GM19351 (cell line): ENCODE data around the gene MMP23B.
A peak's percentile ranks its signal among the peaks of the same experiment; 100 is the strongest.

Experiments
- ATAC-seq: cut with Tn5 transposase; IDR thresholded peaks from one replicate; pipeline ENCODE4 v1.9.1; 2021; ENCODE audit warnings: mild to moderate bottlenecking, moderate library complexity; ENCODE audit not compliant: unreplicated experiment

MMP23B gene

DNA sequence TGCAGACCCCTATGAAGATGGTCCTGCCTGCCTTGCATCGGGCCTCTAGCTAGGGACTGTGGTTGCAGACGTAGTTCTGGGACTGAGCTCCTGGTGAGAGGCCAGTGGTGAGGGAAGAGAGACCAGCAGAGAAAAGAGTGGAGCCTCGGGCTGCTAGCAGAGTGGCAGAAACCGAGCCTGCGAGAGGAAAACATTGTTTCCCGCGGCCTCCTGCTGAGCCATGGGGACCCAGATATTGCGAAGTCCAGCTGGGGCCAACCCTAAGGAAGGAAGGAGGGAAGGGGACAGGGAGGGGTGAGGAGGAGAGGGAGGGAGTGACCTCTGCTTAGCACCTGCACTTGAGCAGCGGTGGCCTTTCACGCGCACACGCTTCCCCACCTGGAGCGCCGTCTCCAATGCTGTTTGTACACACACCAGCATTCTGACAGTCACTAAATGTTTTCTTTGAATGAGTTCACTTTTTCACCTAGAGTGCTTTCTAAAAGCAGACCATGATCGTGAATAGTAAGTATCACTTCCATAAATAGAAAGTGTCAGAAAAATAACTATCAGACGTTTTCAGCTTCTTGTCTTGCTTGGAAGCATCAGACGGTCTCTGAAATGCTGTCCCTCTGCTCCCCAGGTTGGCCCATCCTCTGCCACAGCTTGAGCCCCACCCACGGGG is 29.5 kb upstream of the MMP23B start:
- no peak for ATAC-seq

GRCh38 chr1:1602968-1603506 is 28.9 kb upstream of the MMP23B start:
- no peak for ATAC-seq

DNA sequence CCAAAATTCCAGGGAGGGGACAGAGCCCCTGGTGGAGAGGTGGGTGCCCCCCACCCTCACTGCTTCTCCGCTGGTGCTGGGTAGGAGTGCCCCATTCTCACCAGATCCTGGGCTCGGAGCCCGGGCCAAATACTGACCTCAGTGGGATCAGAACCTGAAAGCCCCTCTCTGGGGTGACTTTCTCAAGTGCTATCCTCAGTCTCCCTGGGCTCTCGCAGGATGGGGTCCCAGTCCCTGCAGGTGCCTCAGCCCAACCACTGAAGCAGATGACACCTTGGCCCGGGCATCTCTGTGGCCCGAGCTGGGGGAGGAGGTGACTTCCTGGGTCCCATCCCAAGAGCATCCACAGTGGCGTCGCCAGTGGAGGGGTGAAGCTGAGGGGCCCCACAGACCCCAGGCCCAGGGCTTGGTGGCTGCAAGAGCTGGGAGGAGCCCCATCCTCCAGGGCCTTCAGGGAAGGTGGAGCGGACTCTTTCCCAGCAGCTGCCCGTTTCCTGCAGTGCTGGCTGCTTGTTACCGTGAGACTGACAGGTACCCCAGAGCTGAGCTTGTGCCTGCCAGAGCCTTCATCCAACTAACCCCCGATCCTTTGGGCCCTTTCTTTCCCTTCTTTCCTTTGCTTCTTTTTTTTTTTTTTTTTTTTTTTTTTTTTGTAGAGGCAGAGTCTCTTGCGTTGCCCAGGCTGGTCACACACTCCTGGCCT is 28.2 kb upstream of the MMP23B start:
- ATAC-seq: no peak

DNA sequence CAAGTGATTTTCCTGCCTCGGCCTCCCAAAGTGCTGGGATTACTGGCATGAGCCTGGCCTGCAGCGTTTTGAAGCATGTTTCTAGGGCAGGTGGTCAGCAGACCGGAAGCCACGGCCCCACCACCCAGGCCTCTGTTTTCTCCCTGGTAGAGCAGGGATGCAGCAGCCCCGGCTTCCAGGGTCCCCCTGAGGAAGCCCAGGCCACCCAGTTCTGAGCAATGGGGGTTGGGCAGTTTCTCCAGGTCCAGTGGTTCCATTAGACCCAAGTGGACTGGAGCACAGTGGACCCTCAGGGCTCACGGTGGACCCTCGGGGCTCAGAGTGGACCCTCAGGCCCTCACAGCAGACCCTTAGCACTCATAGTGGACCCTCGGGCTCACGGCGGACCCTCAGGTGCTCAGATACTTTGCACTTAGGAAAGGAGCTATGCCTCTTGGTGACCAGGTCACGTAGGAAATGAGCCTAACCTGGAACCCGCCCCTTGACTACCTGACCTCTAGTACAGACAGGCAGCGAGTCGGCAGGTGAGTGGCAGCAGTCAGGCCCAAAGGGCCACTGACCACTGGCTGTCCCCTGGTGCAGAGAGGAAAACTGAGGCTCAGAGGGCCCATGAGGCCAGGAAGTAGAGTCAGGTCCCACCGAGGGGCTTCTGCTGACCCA is 27.5 kb upstream of the MMP23B start:
- ATAC-seq: no peak

DNA sequence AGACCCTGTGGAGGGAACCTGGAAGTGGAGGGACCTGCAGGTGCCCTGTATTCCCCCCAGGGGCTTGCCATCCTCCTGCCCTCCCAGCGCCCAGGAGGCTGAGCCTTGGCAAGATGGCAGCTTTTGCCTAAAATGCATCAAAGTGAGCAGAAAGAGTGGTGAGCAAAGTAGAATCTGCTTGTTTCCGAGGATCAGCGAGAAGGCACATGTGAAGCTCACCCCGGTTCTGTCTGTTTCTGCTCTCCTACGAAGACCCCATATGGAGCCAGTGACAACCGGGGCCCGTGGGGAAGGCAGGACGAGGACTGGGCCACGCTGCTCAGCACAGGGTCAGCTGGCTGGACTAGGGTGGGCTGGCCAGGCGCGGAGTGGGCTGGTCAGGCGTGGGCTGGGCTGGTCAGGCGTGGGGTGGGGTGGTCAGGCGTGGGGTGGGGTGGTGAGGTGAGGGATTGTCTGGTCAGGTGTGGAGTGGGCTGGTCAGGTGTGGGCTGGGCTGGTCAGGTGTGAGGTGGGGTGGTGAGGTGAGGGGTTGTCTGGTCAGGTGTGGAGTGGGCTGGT is 26.9 kb upstream of the MMP23B start:
- ATAC-seq: no peak

GRCh38 chr1:1605724-1606123 is 26.2 kb upstream of the MMP23B start:
- ATAC-seq: no peak

DNA sequence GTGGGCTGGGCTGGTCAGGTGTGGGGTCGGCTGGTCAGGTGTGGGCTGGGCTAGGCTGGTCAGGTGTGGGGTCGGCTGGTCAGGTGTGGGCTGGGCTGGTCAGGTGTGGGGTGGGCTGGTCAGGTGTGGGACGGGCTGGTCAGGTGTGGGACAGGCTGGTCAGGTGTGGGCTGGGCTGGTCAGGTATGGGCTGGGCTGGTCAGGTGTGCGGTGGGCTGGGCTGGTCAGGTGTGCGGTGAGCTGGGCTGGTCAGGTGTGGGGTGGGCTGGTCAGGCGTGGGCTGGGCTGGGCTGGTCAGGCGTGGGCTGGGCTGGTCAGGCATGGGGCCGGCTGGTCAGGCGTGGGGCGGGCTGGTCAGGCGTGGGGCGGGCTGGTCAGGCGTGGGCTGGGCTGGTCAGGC is 25.7 kb upstream of the MMP23B start:
- ATAC-seq: no peak

GRCh38 chr1:1609822-1610485 is 22.0 kb upstream of the MMP23B start:
- no peak for ATAC-seq

DNA sequence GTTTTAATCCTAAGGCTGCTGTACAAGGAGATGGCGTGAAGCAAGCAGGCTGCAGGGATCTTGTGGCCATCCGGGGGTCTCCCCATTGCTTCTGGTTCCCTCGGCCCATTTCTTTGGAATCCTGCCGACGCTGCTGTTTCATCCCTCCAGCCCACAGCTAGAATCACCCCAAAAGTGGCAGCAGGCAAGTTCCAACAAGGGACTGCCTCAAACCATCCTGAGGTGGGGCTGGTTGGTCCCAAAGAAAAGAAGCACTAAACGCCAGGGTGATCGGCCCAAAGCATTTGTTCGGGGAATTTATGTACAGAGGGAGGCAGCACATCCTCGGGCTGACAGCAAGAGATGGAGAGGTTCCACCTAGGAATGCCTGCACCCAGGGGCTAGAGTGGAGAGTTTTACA is 21.2 kb upstream of the MMP23B start:
- no peak for ATAC-seq

GRCh38 chr1:1612104-1612400 is 19.9 kb upstream of the MMP23B start:
- ATAC-seq: no peak

DNA sequence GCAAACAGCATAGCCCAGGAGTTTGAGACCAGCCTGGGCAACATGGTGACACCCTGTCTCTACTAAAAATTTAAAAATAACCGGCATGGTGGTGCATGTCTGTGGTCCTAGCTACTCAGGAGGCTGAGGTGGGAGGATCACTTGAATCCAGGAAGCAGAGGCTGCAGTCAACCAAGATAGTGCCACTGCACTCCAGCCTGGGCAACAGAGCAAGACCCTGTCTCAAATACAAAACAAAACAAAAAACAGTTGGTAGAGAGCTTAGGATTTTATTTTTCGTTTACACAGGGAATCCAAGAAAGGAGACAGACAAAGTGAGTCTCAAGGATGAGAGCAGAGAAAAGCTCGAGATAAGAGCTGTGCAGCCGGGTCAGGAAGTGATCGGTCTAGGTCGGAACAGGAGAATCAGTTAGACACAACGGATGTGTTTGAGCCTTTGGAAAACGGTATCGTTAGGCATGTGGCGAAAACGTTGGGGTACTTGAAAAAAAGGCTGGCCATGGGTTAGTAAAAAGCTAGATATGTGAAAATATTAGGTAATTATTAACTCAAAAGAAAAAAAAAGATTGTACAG is 18.4 kb upstream of the MMP23B start:
- no peak for ATAC-seq

DNA sequence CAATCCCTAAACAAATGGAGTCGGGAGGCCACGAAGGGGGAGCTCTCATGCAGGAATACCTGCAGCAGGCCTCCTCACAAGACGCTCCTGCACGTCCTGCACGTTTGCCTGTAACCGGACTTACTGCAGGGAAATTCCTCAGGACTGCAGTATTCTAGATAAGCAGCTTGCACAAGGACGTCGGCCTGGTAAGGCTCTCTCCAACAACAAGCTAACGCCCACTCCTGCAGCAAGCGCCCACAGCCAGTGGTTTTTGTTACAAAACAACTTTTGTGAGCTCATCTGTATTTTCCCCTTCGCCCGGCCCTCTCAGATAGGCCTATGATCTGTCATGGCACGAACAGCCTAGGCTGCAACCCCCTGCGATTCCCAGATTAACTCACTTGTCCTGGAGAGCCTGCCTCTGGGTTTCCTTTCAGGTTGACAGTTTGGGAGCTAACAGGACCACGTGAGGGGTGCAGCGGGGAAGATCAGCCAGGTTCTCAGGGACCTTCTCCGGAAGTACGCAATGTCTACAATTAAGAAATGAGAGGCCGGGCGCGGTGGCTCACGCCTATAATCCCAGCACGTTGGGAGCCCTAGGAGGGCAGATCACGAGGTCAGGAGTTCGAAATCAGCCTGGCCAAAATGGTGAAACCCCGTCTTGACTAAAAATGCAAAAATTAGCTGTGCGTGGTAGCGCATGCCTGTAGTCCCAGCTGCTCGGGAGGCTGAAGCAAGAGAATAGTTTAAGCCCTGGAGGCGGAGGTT is 17.6 kb upstream of the MMP23B start:
- no peak for ATAC-seq

DNA sequence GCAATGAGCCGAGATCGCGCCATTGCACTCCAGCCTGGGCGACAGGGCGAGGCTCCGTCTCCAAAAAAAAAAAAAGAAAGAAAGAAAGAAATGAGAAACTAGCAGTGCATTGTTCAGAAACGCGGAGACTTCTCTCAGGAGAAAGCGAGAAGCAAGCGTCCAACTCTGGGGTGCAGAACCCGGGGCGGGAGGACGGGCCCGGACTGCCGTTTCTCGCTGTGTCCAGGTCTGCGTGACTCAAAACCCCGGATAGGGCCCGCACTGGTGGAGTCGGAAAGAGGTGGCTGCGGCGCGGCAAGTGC is 17.1 kb upstream of the MMP23B start:
- no peak for ATAC-seq

DNA sequence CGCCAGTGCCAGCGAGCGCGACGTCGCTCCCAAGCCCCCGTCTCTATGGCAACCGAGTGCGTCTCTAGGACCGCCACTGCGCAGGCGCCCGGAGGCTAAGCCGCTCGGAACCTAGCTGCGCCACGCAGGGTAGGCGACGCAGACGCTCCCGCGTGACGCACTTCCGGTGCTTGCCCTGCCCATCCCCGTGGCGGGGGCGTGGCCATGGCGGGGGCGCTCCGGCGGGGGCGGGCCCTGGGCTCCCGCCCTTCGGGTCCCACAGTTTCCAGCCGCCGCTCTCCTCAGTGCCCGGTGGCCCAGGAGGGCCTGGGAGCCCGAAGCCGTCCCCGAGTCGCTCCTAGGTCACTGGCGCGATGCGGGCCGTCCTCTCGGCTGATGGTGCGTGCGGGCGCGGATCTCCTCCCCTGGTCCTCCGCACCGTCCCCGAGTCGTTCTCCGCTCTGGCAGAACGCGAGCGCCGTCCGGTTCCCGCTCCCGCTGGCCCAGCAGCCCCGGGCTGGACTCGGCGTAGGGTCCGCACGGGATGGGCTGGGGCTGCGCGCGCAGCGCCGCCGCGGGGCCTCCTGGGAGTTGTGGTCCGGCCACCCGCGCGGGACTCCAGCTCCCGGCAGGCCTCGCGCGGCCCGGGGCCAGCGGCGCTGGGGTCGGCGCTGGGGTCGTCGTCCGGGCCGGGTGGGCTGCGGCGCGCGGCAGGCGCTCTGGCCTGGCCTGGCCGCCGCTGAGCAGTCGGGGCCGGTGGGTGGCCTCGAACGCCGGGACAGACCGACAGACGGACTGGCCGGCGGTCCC is 16.5 kb upstream of the MMP23B start, which contains the start of gene MIB2:
TSS of gene MIB2 (plus strand) at position 245 of the 789 bp plus-strand sequence. CDS start 7,953 bp downstream, outside the sequence.
- ATAC-seq: peak; percentile 82

DNA sequence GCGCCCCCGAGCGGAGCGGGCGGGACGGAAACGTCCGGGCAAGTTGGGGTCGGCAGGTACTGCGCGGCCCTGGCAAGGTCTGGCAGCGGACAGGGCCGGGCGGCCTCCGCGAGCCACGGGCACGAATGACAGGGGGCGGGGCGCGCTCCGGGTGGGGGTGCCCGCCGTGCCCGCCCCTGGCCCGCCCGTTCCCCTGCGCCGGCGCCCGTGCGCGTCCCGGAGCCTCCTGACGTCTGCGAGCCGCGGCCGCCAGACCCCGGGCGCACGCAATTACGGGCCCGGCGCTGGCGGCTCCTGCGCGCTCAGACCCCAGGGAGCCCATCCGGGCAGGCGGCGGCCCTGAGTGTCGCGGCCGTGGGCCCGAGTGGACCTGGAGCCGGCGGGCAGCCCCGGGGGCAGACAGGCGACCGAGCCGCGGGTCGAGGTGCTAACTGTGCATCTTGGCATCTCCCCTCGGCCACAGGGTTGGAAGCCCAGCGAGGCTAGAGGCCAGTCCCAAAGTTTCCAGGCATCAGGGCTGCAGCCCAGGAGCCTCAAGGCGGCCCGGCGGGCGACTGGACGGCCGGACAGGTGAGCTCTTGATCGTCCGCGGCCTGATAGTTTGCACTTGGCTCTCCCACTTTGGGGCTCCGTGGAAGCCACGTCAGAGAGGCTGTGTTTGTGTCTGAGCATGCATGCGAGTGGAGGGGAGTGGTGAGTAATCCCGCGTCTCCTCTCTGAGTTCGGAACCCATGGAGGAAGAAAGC is 15.8 kb upstream of the MMP23B start:
- ATAC-seq: peak; percentile 13

GRCh38 chr1:1616838-1617237 is 15.1 kb upstream of the MMP23B start:
- ATAC-seq: no peak

DNA sequence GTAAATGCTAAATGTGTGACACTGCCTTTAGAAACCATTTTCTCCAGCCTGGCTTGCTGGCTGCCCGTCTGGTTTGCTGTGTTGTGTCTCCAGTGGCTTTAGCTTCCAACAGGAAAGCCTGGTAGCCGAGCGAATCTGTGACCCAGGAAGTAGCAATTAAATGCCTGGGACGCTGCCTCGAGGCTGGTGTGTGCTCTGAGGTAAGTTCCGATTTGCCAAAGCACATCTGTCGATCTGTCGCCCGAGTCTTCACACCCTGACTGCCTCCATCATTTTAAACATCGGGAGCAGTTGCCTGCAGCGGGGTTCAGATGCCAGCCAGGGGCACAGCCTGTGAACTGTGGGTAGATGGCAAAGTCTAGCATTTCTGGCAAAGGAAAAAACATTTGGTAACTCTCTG is 14.5 kb upstream of the MMP23B start:
- ATAC-seq: no peak

- no peak for ATAC-seq
Observed at GRCh38 chr1:1617925-1618324, 14.0 kb upstream of the MMP23B start.
